Measurements from ENCODE around the gene MYOCOS.
"Not testable (repeated sequence)": the region's sequence is repeated elsewhere in the genome, so short reads cannot be mapped to it uniquely, and the experiment has no call there.

Gene MYOCOS, protein sequence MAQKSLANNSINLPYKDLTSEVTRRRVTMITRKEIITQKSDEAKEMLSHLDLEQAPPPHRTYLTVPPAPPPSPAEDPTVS

DNA sequence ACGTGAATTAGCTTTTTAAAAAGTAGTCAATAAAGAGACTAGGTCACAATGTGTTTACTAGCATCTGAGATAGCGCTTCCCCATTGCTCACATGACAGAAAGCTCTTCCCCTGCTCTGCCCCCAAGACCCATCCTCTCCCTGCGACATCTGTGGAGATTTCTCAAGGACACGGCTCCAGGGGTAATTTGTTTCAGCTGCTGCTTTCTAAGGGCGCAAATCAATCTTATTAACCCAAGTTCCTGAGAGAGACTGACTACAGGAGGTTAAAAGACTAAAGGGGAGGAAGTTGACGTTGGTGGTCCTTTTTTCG, at the start of gene MYOCOS:
TSS of gene MYOCOS (plus strand) at position 92 of the 311 bp plus-strand sequence. CDS start 1,641 bp downstream, outside the sequence.
- no peak for DNase-seq (ENCODE audit: low read depth in 2 of 2)

DNA sequence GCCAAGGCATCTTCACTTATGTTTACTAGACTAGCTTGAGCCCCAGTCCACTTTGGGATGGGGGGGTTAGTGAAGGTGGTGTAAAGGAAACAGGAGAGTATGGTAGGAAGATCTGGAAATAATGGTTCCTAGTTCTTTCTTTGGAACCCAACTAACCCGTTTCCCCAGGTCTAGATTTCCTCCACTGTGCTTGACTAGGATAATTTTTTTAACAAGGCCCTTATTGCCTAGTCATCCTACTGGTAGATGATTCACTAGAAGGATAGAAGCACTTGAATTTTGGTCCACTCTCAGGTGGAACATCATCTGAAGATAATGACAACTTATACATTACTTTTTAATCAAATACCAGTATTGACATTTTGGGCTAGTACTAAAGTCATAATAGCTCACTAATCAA, 45.9 kb upstream of the MYOCOS start:
- DNase-seq (ENCODE audit: low read depth in 2 of 2): no peak

DNA sequence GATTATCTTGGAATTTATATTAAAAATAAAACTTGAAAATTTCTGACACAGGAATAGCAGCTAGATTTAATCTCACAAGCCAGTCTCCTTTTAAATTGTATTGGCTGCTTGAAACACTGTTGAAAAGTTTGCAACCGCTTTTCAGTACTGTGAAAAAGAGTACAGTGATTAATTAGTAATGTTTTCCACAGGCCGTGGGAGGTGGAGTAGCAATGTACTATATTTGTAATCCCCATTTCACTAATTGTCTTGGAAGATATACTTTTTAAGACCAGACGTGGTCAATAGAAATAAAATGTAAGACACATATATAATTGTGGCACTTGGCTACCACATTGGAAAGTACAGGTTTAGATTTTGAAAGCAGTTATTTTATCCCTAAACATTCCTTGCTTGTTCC, 40.8 kb upstream of the MYOCOS start:
- DNase-seq (ENCODE audit: low read depth in 2 of 2): no peak

GRCh38 chr1:171581766-171582165, 40.3 kb upstream of the MYOCOS start:
- DNase-seq (ENCODE audit: low read depth in 2 of 2): no peak

DNA sequence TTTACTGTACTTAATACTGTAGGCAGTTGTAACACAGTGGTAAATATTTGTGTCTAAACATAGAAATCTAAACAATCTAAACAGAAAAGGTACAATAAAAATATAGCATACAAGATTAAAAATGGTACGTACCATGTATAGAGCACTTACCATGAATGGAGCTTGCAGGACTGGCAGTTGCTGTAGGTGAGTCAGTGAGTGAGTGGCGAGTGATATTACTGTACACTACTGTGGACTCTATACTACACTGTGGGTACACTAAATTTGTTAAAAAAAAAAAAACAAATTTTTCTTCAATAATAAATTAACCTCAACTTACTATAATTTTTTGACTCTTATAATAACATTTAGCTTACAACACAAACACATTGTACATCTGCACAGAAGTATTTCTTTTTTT, 39.5 kb upstream of the MYOCOS start:
- no peak for DNase-seq (ENCODE audit: low read depth in 2 of 2)

DNA sequence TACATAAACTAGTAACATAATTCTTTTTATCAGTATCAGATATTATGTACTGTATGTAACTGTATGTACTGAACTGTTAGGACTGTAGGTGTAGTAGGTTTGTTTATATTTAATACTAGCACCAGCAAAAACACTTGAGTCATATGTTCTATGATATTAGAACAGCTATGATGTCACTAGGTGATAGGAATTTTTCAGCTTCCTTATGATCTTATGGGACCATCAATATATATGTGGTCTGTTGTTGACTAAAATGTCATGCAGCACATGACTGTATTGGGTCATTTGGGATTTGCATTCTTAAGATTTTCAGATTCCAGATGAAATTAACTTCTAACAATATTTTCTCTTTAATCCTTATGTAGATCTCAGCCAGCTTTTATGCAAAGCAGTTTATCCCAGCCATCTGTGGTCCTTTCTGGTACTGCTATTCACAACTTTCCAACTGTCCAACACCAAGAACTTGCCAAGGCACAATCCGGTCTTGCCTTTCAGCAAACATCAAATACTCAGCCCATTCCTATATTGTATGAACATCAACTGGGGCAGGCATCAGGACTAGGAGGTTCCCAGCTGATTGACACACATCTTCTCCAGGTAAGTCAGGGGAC, 38.3 kb upstream of the MYOCOS start:
- no peak for DNase-seq (ENCODE audit: low read depth in 2 of 2)

DNA sequence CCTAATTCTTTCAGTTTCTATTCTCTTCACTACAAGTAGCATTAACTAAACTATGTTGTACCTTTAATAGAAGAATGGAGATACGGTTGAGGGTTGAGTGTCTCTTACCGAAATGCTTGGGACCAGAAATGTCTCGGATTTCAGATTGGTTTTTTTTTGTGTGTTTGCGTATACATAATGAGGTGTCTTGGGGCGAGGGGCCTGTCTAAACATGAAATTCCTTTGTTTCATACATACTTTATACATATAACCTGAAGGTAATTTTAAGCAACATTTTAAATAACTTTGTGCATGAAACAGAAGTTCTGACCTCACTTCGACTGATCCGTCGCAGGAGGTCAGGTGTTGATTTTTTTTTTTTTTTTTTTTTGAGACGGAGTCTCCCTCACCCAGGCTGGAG, 36.3 kb upstream of the MYOCOS start:
- DNase-seq (ENCODE audit: low read depth in 2 of 2): no peak

GRCh38 chr1:171588230-171588629, 33.8 kb upstream of the MYOCOS start:
- DNase-seq (ENCODE audit: low read depth in 2 of 2): no peak

DNA sequence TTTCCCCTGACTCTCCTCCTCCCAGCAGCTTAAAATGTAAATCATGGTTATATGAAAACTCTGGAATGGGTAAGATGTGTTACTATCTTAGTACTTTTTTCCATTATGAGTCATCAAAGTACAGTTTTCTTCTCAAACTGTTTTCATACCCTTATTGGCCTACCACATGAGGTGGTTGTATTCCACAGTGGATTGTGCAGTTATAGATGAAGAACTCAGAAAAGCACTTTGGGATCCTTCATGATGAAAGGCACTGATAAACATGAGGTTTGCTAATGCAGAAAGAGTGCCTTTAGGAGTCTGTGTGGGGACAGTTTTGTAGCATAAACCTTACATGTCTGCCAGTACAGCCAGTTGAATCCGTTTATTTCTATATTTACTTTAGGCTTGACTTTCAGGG, 32.0 kb upstream of the MYOCOS start:
- DNase-seq (ENCODE audit: low read depth in 2 of 2): no peak

GRCh38 chr1:171595324-171595723, 26.7 kb upstream of the MYOCOS start:
- DNase-seq (ENCODE audit: low read depth in 2 of 2): no peak

DNA sequence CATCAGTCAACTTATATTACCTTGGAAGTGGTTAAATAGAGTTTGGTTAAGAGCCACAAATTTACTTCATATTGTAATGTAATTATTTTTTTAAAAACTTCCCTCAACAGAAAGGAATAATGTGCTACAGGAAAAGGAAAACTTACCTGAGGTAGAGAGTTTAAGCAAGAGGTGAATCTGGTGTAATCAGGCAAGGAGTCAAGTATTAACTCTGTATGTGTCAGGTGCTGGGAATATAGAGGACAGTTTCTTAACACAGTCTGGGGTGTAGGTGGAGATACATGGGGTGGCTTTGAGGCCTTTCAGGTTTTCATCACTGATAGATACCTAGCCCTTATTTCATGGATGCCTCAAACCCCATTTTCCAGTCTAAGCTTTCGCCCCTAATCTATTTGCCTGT, 25.9 kb upstream of the MYOCOS start:
- DNase-seq (ENCODE audit: low read depth in 2 of 2): no peak

GRCh38 chr1:171596705-171597104, 25.3 kb upstream of the MYOCOS start:
- DNase-seq (ENCODE audit: low read depth in 2 of 2): no peak

- no peak for DNase-seq (ENCODE audit: low read depth in 2 of 2)
Observed at GRCh38 chr1:171597203-171597602, 24.8 kb upstream of the MYOCOS start.

DNA sequence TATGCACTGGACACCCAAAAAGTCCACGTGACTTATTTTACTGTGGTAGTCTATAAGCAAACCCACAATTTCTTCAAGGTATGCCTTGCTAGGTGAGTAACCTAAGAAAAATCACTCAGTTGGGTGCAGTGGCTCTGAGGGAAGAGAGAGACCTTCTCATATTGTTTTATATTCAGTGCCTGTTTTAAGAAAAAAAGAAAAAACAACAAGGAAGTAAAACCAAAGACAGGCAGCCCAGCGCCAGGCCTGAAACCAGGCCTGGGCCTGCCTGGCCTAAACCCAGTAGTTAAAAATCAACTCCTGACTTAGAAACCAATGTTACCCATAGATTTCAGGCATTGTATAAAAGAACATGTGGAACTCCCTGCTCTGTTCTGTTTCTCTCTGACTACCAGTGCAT, 21.7 kb upstream of the MYOCOS start:
- DNase-seq (ENCODE audit: low read depth in 2 of 2): not testable (repeated sequence)

DNA sequence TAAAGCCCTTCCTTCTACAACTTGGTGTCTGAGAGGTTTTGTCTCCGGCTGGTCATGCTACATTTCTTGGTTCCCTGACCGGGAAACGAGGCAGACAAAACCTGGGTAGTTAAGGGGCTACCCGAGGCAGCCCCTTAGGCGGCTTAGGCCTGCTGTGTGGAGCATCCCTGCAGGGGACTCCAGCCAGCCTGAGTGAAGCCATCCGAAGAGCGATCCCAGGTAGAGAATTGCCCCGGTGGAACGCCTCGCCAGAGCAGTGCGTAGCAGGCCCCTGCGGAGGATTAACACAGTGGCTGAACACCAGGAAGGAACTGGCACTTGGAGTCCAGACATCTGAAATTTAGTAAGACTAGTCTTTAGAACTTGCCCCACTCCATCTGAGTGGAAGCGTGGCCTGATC, 21.2 kb upstream of the MYOCOS start:
- no peak for DNase-seq (ENCODE audit: low read depth in 2 of 2)

DNA sequence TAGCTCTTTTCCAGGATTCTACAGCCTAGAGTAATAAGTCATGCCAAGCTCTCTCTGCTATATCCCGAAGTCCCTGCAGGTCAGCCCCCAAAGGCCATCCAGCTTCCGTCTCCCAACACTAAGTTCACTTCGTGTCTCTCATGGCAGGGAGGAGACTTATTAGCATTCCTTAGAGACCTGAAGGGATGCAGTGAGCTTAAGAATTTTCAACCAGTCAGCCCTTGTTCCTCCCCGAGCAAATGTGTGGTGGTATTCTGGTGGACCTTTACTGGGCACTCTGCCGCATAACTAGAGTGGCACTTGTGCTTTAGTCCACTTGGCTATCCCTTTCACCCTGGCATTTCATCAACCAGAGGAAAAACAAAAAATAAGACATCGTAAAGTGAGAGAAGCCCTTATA, 19.0 kb upstream of the MYOCOS start:
- DNase-seq (ENCODE audit: low read depth in 2 of 2): not testable (repeated sequence)

GRCh38 chr1:171606402-171606941, 15.6 kb upstream of the MYOCOS start:
- DNase-seq (ENCODE audit: low read depth in 2 of 2): no peak

DNA sequence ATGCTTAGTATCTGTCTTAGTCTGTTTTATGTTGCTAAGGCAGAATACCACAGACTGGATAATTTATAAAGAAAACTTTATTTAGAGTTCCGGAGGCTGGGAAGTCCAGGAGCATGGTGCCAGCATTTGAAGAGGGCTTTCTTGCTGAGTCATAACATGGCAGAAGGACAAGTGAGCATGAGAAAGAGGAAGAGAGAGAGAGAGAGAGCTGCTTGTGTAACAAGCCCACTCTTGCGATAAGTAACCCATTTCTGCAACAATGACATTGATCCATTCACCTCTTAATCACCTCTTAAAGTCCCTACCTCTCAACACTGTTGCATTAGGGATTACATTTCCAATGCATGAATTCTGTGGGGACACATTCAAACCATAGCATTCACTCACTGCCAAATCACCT, 11.7 kb upstream of the MYOCOS start:
- DNase-seq (ENCODE audit: low read depth in 2 of 2): no peak

DNA sequence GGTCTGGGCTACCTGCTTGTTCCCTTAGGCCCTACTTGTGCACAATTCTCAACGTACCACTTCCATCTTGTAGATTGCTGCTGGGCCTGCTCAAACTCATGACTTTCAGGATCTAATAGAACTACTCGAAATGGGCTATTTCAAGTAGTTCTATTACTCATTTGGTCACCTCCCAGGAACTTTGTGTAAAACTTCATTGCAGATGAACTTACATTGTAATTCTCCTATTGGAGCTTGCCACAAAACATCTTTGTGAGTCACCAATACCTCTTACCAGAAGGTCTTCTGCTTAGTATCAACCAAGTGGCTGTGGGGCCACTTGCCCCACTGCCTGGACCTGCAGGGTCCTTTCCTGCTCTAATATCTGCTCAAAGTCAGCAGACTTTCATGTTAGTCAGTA, 10.7 kb upstream of the MYOCOS start:
- DNase-seq (ENCODE audit: low read depth in 2 of 2): no peak

- no peak for DNase-seq (ENCODE audit: low read depth in 2 of 2)
Observed at GRCh38 chr1:171613282-171613681, 8.8 kb upstream of the MYOCOS start.

DNA sequence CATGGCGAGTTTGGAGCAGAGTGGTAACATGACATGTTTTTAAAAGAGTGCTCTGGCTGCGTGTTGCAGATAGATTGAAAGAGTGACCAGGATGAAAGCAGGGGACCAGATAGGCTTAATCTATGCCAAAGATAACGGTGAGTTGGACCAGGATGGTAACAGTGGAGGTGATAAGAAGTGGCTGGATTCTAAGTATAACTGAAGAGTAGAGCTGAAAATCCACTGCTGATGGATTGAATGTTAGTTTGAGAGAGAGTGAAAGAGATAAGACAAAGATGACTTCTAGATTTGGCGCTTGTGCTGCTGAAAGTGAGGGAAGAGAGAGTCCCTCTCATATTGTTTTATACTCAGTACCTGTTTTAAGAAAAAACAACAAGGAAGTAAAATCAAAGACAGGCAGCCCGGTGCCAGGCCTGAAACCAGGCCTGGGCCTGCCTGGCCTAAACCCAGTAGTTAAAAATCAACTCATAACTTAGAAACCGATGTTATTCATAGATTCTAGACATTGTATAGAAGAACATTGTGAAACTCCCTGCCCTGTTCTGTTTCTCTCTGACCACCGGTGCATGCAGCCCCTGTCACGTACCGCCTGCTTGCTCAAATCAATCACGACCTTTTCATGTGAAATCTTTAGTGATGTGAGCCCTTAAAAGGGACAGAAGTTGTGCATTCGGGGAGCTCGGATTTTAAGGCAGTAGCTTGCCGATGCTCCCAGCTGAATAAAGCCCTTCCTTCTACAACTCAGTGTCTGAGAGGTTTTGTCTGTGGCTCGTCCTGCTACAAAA, 6.7 kb upstream of the MYOCOS start:
- not testable (repeated sequence) for DNase-seq (ENCODE audit: low read depth in 2 of 2)

DNA sequence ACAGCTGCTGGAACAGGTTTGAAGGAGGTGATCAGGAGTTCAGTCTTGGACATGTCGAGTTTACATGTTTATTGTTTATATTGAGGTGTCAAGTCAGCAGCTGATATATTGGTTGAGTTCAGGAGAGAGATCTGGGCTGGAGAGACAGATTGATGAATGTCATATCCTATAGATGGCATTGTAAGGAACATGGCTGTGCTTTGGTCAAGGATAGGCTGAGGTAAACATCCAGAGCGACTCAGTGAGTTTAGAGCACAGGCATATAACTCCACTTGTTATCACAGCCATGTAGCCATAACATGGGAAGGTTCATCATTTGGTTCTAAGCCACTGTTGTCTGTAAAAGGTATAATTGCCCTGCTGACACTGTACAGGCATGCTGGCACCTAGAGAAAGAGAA, 5.5 kb upstream of the MYOCOS start:
- no peak for DNase-seq (ENCODE audit: low read depth in 2 of 2)

GRCh38 chr1:171623651-171624331, 1.7 kb downstream of the MYOCOS start:
- no peak for DNase-seq (ENCODE audit: low read depth in 2 of 2)

Data from stimulated activated CD4-positive, alpha-beta T cell treated with anti-CD3 and anti-CD28 coated beads, Interleukin-12 subunit alpha, Interleukin-12 subunit beta, amount 100 ng/mL, for 24 hours (primary cell).